GM20000 (cell line): Measurements from ENCODE around the gene LBX2.

Experiments used
- DNase-seq: peaks from one replicate; pipeline ENCODE4 v3.0.0; 2012; ENCODE audit warnings: low spot score
- CTCF ChIP-seq: IDR thresholded peaks from 2 replicates; pipeline ENCODE4 v1.5.1; 2012; ENCODE audit warnings: mild to moderate bottlenecking, control low read depth; ENCODE audit errors: extremely low read depth, missing control alignments

The LBX2 gene

GRCh38 chr2:74507145-74507925 lies 7.9 kb upstream of the LBX2 start, which contains the start of gene PCGF1:
TSS of gene PCGF1 (minus strand) at chr2:74507695. CDS start at chr2:74507668, 27 bp downstream.
- TF ChIP-seq CTCF, result peak; percentile 69
- peak; percentile 96 for DNase-seq

DNA sequence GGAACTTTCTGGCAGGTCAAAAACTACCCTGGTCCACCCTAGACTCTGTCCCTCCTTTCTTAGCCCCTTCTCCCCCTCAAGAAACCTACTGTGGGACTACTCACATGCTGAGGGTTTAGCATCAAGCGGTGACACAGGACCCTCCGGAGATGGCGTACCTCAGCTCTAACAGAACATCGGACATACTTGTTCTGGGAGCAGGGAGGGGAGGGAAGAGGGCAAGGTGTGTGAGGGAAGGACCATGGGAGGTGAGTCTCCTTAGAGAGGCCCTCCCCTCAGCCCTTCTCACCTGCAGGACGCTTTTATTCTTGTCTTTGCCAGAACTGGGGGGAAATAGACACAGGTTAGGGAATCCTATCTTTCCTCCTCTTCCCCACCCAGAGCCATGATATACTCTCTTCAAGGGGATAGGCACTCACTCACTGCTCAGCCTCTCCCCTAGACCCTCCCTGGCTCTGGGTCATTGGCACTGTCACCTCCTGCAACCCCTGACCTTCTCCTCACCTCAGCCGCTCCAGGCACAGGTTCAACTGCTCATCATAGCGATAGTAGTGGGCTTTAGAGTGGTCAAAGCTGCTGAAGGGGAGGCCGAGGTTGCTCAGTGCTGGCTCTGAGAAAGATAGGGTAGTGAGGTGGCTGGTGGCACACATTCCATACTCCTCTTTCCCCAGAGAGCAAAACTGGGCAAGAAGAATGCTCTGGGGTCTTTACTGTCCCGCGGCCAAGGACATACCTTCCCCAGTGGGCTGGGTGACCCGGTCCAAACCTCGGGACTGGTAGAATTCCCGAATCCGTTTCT lies 6.2 kb upstream of the LBX2 start:
- no peak for DNase-seq
- TF ChIP-seq CTCF, result no peak

GRCh38 chr2:74504591-74504990 lies 5.2 kb upstream of the LBX2 start:
- no peak for TF ChIP-seq CTCF
- DNase-seq, result no peak

DNA sequence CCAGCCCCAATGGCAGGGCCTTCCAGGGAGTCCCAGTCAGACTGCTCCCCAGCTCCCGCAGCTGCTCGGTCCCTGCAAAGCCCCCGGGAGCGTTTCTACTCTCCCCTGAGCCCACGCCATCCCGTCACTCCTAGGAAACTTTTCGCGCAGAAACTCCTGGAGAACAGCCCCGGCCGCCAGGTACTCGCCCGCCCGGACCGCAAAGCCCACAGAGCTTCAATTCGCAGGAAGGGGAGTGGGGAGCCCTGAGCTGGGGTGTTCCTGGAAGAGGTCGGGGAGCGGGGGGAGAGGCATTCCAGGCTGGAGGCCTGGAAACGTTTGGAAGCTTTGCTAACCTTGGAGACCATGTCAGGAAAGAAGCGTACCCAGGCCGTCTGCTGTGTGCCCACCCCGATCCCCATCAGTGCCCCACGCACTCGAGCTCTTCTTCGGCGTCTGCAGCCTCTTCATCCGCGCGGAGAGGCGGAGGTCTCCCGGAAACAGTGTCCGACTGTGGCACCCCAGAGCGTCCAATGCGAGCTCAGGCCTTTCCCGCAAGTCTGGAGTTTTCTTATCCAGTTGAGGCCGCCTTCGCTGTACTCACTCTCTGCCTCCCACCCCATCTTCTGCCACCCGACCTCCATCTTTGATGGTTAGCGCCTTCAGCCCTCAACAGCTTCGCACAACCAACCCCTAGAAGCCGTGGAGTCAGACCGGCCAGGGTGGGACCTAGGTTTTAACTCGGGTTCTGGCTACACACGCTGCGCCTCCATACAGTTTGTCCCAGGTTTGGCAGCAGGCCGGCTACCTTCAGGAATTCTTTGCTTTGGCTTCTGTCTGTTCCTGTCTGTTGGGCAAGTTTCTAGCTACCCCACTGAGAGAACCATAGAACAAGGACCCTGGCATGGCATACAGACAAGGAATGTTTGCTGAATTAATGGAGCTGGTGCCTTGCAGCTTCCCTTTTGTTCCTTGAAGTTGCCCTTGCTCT lies 4.4 kb upstream of the LBX2 start:
- DNase-seq, result no peak
- no peak for TF ChIP-seq CTCF

GRCh38 chr2:74502720-74503505 lies 3.5 kb upstream of the LBX2 start:
- peak; percentile 82 for DNase-seq

More at GRCh38 chr2:74502720-74503505, 3.5 kb upstream of the LBX2 start:
- TF ChIP-seq CTCF, result peak; percentile 33
